Stimulated activated CD4-positive, alpha-beta T cell treated with anti-CD3 and anti-CD28 coated beads, Interleukin-4, amount 100 ng/mL, for 48 hours (primary cell): ENCODE results near the gene KRTAP4-11.
"Not testable (repeated sequence)": the region's sequence is repeated elsewhere in the genome, so short reads cannot be mapped to it uniquely, and the experiment has no call there.

Experiments
- DNase-seq, 2 donors: peaks; one replicate each; pipeline ENCODE4 v3.0.0-alpha.2; 2020; ENCODE audit warnings: low read depth in 2 of 2

Gene KRTAP4-11

GRCh38 chr17:41123991-41124371 lies 5.8 kb upstream of the KRTAP4-11 start, which contains the start of gene KRTAP4-12:
KRTAP4-12 (minus strand) TSS chr17:41124182; CDS start chr17:41124122, 60 bp downstream.
- DNase-seq = not testable (repeated sequence)

GRCh38 chr17:41123292-41123990 lies 5.3 kb upstream of the KRTAP4-11 start:
- not testable (repeated sequence) for DNase-seq

- no peak for DNase-seq
Observed at GRCh38 chr17:41121742-41122141, 3.6 kb upstream of the KRTAP4-11 start.

- not testable (repeated sequence) for DNase-seq
Observed at GRCh38 chr17:41119696-41120690, 1.8 kb upstream of the KRTAP4-11 start.

- DNase-seq = no peak
Observed at GRCh38 chr17:41118721-41119120, 548 bp upstream of the KRTAP4-11 start.

- DNase-seq = no peak
Observed at GRCh38 chr17:41116297-41116696, 1.9 kb downstream of the KRTAP4-11 start.

- DNase-seq = no peak
Observed at GRCh38 chr17:41111151-41111885, 6.9 kb downstream of the KRTAP4-11 start.

GRCh38 chr17:41108728-41109386 lies 9.3 kb downstream of the KRTAP4-11 start:
- not testable (repeated sequence) for DNase-seq

- DNase-seq = no peak
Observed at GRCh38 chr17:41107941-41108450, 10.2 kb downstream of the KRTAP4-11 start.

GRCh38 chr17:41105347-41105746 lies 12.8 kb downstream of the KRTAP4-11 start, which contains the start of gene KRTAP4-9:
KRTAP4-9 (plus strand) TSS chr17:41105389; CDS start chr17:41105389, 0 bp downstream.
- DNase-seq = not testable (repeated sequence)

GRCh38 chr17:41104386-41105038 lies 13.7 kb downstream of the KRTAP4-11 start:
- not testable (repeated sequence) for DNase-seq

GRCh38 chr17:41103896-41104295 lies 14.3 kb downstream of the KRTAP4-11 start:
- no peak for DNase-seq

- DNase-seq = no peak
Observed at GRCh38 chr17:41101586-41102259, 16.4 kb downstream of the KRTAP4-11 start, which contains the start of gene KRTAP4-16. KRTAP4-16 (minus strand) TSS chr17:41102209; CDS start chr17:41102209, 0 bp downstream.

- not testable (repeated sequence) for DNase-seq
Observed at GRCh38 chr17:41099682-41100480, 18.3 kb downstream of the KRTAP4-11 start.

GRCh38 chr17:41098481-41098880 lies 19.7 kb downstream of the KRTAP4-11 start:
- DNase-seq = no peak

- no peak for DNase-seq
Observed at GRCh38 chr17:41098042-41098441, 20.1 kb downstream of the KRTAP4-11 start, which contains the start of gene KRTAP4-8. KRTAP4-8 (minus strand) TSS chr17:41098142; CDS start chr17:41098084, 58 bp downstream.

GRCh38 chr17:41096055-41096454 lies 22.1 kb downstream of the KRTAP4-11 start:
- no peak for DNase-seq

- DNase-seq = not testable (repeated sequence)
Observed at GRCh38 chr17:41088760-41089352, 29.3 kb downstream of the KRTAP4-11 start.
